Tibial artery (tissue), 4 donors: Measurements from ENCODE around the gene SRPRA.
A peak's percentile ranks its signal among the peaks of the same experiment; 100 is the strongest.

Source experiments
- DNase-seq, 2 donors: peaks; one replicate each; pipeline ENCODE4 v3.0.0-alpha.2; 2019
- H3K27ac ChIP-seq, 2 donors: fragments of 200-600 bp; sonication (generic) in 1 of 2; 1 replicate in 1 of 2; 2 replicates in 1 of 2; pipeline ENCODE4 v1.5.1; 2018 to 2019; ENCODE audit warnings: mild to moderate bottlenecking in 1 of 2
- H3K27me3 ChIP-seq, 2 donors: fragments of 200-600 bp; sonication (generic) in 1 of 2; one replicate each; pipeline versions ENCODE4 v1.5.1 to v1.6.0; 2016 to 2019
- H3K36me3 ChIP-seq, 3 donors: fragments of 200-600 bp; sonication (generic) in 2 of 3; one replicate each; pipeline ENCODE4 v1.5.1; 2016 to 2019; ENCODE audit warnings: mild to moderate bottlenecking in 2 of 3
- H3K4me1 ChIP-seq, 4 donors: fragments of 200-600 bp; sonication (generic) in 2 of 4; 1 replicate in 3 of 4; 2 replicates in 1 of 4; pipeline ENCODE4 v1.5.1; 2016 to 2019
- H3K4me3 ChIP-seq, 2 donors: fragments of 200-600 bp; sonication (generic) in 1 of 2; 1 replicate in 1 of 2; 2 replicates in 1 of 2; pipeline ENCODE4 v1.5.1; 2018 to 2019; ENCODE audit warnings: mild to moderate bottlenecking in 2 of 2
- H3K9me3 ChIP-seq, 3 donors: fragments of 200-600 bp; sonication (generic) in 1 of 3; one replicate each; pipeline ENCODE4 v1.5.1; 2016 to 2019
- intact Hi-C: fragments of 100-400 bp; cut with DNase I; formaldehyde crosslinking; loops from one replicate; pipeline ENCODE4 v1.15.0; 2023; ENCODE audit warnings: low total_unique reads
- TF ChIP-seq, protein P1 (sequence below), 2 experiments: fragments of 200-600 bp in 1 of 2; fragments of 450-650 bp in 1 of 2; IDR thresholded peaks; one replicate each; pipeline ENCODE4 v1.5.1; 2017 to 2019; ENCODE audit warnings: antibody characterized with exemption in 2 of 2, mild to moderate bottlenecking in 1 of 2, moderate library complexity in 1 of 2

Gene SRPRA

GRCh38 chr11:126268708-126269579, at the start of gene SRPRA, which contains the start of gene FOXRED1:
Gene SRPRA, minus strand, starts transcription at chr11:126268895. Its CDS starts 91 bp downstream, at chr11:126268804.
Gene FOXRED1, plus strand, starts transcription at chr11:126269154. Its CDS starts 53 bp downstream, at chr11:126269207.
- TF ChIP-seq, protein P1, sequence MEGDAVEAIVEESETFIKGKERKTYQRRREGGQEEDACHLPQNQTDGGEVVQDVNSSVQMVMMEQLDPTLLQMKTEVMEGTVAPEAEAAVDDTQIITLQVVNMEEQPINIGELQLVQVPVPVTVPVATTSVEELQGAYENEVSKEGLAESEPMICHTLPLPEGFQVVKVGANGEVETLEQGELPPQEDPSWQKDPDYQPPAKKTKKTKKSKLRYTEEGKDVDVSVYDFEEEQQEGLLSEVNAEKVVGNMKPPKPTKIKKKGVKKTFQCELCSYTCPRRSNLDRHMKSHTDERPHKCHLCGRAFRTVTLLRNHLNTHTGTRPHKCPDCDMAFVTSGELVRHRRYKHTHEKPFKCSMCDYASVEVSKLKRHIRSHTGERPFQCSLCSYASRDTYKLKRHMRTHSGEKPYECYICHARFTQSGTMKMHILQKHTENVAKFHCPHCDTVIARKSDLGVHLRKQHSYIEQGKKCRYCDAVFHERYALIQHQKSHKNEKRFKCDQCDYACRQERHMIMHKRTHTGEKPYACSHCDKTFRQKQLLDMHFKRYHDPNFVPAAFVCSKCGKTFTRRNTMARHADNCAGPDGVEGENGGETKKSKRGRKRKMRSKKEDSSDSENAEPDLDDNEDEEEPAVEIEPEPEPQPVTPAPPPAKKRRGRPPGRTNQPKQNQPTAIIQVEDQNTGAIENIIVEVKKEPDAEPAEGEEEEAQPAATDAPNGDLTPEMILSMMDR (IDR thresholded peaks at IDR 0.05) = no peak
- H3K36me3 ChIP-seq = peaks cover 30 to 49% (median 35%) of the 10 kb centered on the region in 3 donors
- peak; percentile 99 to 100 for DNase-seq
- no peaks in the 10 kb centered on the region for H3K27me3 ChIP-seq
- H3K9me3 ChIP-seq = no peaks in the 10 kb centered on the region
- peak within 1 kb of the TSS; percentile 79 to 88 for H3K27ac ChIP-seq
- intact Hi-C loops = no loop called here
- H3K4me3 ChIP-seq = peak within 1 kb of the TSS; percentile 80 to 86
- H3K4me1 ChIP-seq = peaks cover 0 to 17% (median 13%) of the 10 kb centered on the region in 4 donors

GRCh38 chr11:126317756-126318573, 49.3 kb upstream of the SRPRA start:
- H3K36me3 ChIP-seq = peaks cover 0 to under 1% (median 0%) of the 10 kb centered on the region in 3 donors
- H3K4me1 ChIP-seq = peaks cover 0 to 23% (median 18%) of the 10 kb centered on the region in 4 donors
- H3K27ac ChIP-seq = peak overlapping the region; percentile 80 to 84
- TF ChIP-seq, protein P1 (IDR thresholded peaks at IDR 0.05) = no peak
- peak; percentile 85 for DNase-seq
- intact Hi-C loops = loop anchor here (10.0 kb wide), 1 partner anchor 97 kb away; no protein-coding TSS in a partner anchor
- no peaks in the 10 kb centered on the region for H3K9me3 ChIP-seq
- H3K4me3 ChIP-seq = peak overlapping the region; percentile 31 to 44
- no peaks in the 10 kb centered on the region for H3K27me3 ChIP-seq

DNA sequence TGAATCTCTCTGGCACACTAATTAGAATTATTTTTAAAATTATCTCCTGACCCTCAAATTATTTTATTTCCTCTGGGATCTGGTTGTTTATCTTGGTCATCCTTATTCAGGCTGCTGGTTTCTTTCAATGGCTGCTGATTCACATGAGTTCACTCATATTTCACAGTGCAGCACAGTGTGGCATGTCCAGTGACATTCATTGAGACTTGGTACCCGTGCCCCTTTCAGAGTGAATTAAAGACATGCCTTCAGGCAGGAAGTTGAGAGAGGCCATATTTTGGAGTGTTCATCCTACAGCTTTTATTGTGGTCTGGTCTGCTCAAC, 48.7 kb upstream of the SRPRA start:
- H3K9me3 ChIP-seq = no peaks in the 10 kb centered on the region
- no peaks in the 10 kb centered on the region for H3K27me3 ChIP-seq
- intact Hi-C loops = loop anchor here (10.0 kb wide), 1 partner anchor 97 kb away; no protein-coding TSS in a partner anchor
- H3K4me1 ChIP-seq = peaks cover 0 to 23% (median 18%) of the 10 kb centered on the region in 4 donors
- H3K4me3 ChIP-seq = peak overlapping the region in 1 of 2 donors; percentile 44
- TF ChIP-seq, protein P1 (IDR thresholded peaks at IDR 0.05) = no peak
- peaks cover 0 to 4% (median 0%) of the 10 kb centered on the region in 3 donors for H3K36me3 ChIP-seq
- DNase-seq = no peak
- peak overlapping the region; percentile 80 to 84 for H3K27ac ChIP-seq

GRCh38 chr11:126313826-126314225, 45.1 kb upstream of the SRPRA start:
- TF ChIP-seq, protein P1 (IDR thresholded peaks at IDR 0.05) = no peak
- H3K36me3 ChIP-seq = peaks cover 3 to 8% (median 5%) of the 10 kb centered on the region in 3 donors
- no peaks in the 10 kb centered on the region for H3K27me3 ChIP-seq
- intact Hi-C loops = loop anchor here (5.0 to 10.0 kb wide), 2 partner anchors 101 to 168 kb away; no protein-coding TSS in a partner anchor
- DNase-seq = no peak
- H3K27ac ChIP-seq = no peak overlapping the region
- H3K4me3 ChIP-seq = no peak overlapping the region
- peaks cover 0 to 21% (median 19%) of the 10 kb centered on the region in 4 donors for H3K4me1 ChIP-seq
- no peaks in the 10 kb centered on the region for H3K9me3 ChIP-seq

GRCh38 chr11:126312961-126313360, 44.3 kb upstream of the SRPRA start:
- no peaks in the 10 kb centered on the region for H3K27me3 ChIP-seq
- H3K9me3 ChIP-seq = no peaks in the 10 kb centered on the region
- DNase-seq = no peak
- H3K36me3 ChIP-seq = peaks cover 3 to 15% (median 5%) of the 10 kb centered on the region in 3 donors
- H3K27ac ChIP-seq = no peak overlapping the region
- H3K4me1 ChIP-seq = peaks cover 0 to 13% (median 10%) of the 10 kb centered on the region in 4 donors
- intact Hi-C loops = loop anchor here (5.0 to 10.0 kb wide), 2 partner anchors 102 to 169 kb away; no protein-coding TSS in a partner anchor
- no peak overlapping the region for H3K4me3 ChIP-seq
- TF ChIP-seq, protein P1 (IDR thresholded peaks at IDR 0.05) = no peak
